ENCODE measurements around the gene TBCD.

The TBCD gene

GRCh38 chr17:82858376-82859126 is 106.7 kb downstream of the TBCD start:
- H3K4ac ChIP-seq (ENCODE audit: low read length) = no peak overlapping the region
- H3K27me3 ChIP-seq (ENCODE audit: control insufficient read depth in 3 of 3, insufficient read depth in 3 of 3, low read depth in 1 of 3, low read length in 3 of 3) = no peaks in the 10 kb centered on the region
- H2AFZ ChIP-seq (ENCODE audit: low read length) = no peak overlapping the region
- H3K9me3 ChIP-seq (replicated peaks in 1 of 2; ENCODE audit: control insufficient read depth in 2 of 2, insufficient read depth in 1 of 2, low read depth in 1 of 2, low read length in 2 of 2) = peaks cover 3 to 11% of the 10 kb centered on the region in 2 donors
- peaks cover 13% of the 10 kb centered on the region for H3K79me1 ChIP-seq (ENCODE audit: low read depth, low read length)
- no peak overlapping the region for H3K14ac ChIP-seq (ENCODE audit: low read length)
- H2BK5ac ChIP-seq (ENCODE audit: low read length) = no peak overlapping the region
- H3K36me3 ChIP-seq (replicated peaks in 1 of 2; ENCODE audit: control insufficient read depth in 2 of 2, insufficient read depth in 2 of 2, low read length in 2 of 2) = peaks cover 12 to 47% of the 10 kb centered on the region in 2 donors
- no peak overlapping the region for H3K9ac ChIP-seq (ENCODE audit: low read depth, low read length, poor library complexity)
- DNase-seq (ENCODE audit: low spot score) = no peak
- peak overlapping the region; percentile 60 for H3K23ac ChIP-seq (ENCODE audit: low read depth, low read length, poor library complexity)
- H4K8ac ChIP-seq (ENCODE audit: low read depth, low read length) = no peak overlapping the region
- H2AK5ac ChIP-seq (ENCODE audit: low read depth, low read length) = no peak overlapping the region
- no peak overlapping the region for H3K27ac ChIP-seq (replicated peaks; ENCODE audit: low read length)
- H3K18ac ChIP-seq (ENCODE audit: low read length) = peak overlapping the region; percentile 60
- no peak overlapping the region for H2BK15ac ChIP-seq (ENCODE audit: low read length)
- no peak overlapping the region for H2BK12ac ChIP-seq (ENCODE audit: low read length)
- H2BK120ac ChIP-seq (ENCODE audit: low read depth, low read length) = no peak overlapping the region
- H3K4me1 ChIP-seq (ENCODE audit: control insufficient read depth in 2 of 2, insufficient read depth in 1 of 2, low read depth in 1 of 2, low read length in 2 of 2) = peaks cover 20 to 26% of the 10 kb centered on the region in 2 donors
- H4K91ac ChIP-seq (ENCODE audit: low read depth, low read length, poor library complexity) = no peak overlapping the region
- H3K4me3 ChIP-seq (ENCODE audit: low read length in 2 of 2) = no peak overlapping the region
- WGBS, 2 donors (ENCODE audit: extremely low coverage in 2 of 2, insufficient read length in 2 of 2, insufficient replicate concordance in 1 of 2) = no CpG with 5 or more reads among the region's 28 CpGs
- H3K4me2 ChIP-seq (ENCODE audit: insufficient read depth, low read length, poor library complexity, severe bottlenecking) = no peak overlapping the region

- H2BK5ac ChIP-seq (ENCODE audit: low read length) = peak overlapping the region; percentile 27
- H3K4me1 ChIP-seq (ENCODE audit: control insufficient read depth in 2 of 2, insufficient read depth in 1 of 2, low read depth in 1 of 2, low read length in 2 of 2) = peaks cover 25 to 34% of the 10 kb centered on the region in 2 donors
- H3K27me3 ChIP-seq (ENCODE audit: control insufficient read depth in 3 of 3, insufficient read depth in 3 of 3, low read depth in 1 of 3, low read length in 3 of 3) = no peaks in the 10 kb centered on the region
- H3K4me3 ChIP-seq (ENCODE audit: low read length in 2 of 2) = no peak overlapping the region
- H2AFZ ChIP-seq (ENCODE audit: low read length) = no peak overlapping the region
- peak overlapping the region; percentile 14 for H3K27ac ChIP-seq (replicated peaks; ENCODE audit: low read length)
- H3K23ac ChIP-seq (ENCODE audit: low read depth, low read length, poor library complexity) = no peak overlapping the region
- H3K79me1 ChIP-seq (ENCODE audit: low read depth, low read length) = peaks cover 14% of the 10 kb centered on the region
- no peak overlapping the region for H4K8ac ChIP-seq (ENCODE audit: low read depth, low read length)
- H2BK120ac ChIP-seq (ENCODE audit: low read depth, low read length) = no peak overlapping the region
- H2BK12ac ChIP-seq (ENCODE audit: low read length) = no peak overlapping the region
- peaks cover 3 to 11% of the 10 kb centered on the region in 2 donors for H3K9me3 ChIP-seq (replicated peaks in 1 of 2; ENCODE audit: control insufficient read depth in 2 of 2, insufficient read depth in 1 of 2, low read depth in 1 of 2, low read length in 2 of 2)
- H3K4me2 ChIP-seq (ENCODE audit: insufficient read depth, low read length, poor library complexity, severe bottlenecking) = no peak overlapping the region
- H2BK15ac ChIP-seq (ENCODE audit: low read length) = no peak overlapping the region
- DNase-seq (ENCODE audit: low spot score) = no peak
- no peak overlapping the region for H3K14ac ChIP-seq (ENCODE audit: low read length)
- H3K4ac ChIP-seq (ENCODE audit: low read length) = no peak overlapping the region
- no peak overlapping the region for H2AK5ac ChIP-seq (ENCODE audit: low read depth, low read length)
- no peak overlapping the region for H3K9ac ChIP-seq (ENCODE audit: low read depth, low read length, poor library complexity)
- peaks cover 7 to 40% of the 10 kb centered on the region in 2 donors for H3K36me3 ChIP-seq (replicated peaks in 1 of 2; ENCODE audit: control insufficient read depth in 2 of 2, insufficient read depth in 2 of 2, low read length in 2 of 2)
- no CpG with 5 or more reads among the region's 23 CpGs for WGBS, 2 donors (ENCODE audit: extremely low coverage in 2 of 2, insufficient read length in 2 of 2, insufficient replicate concordance in 1 of 2)
- H3K18ac ChIP-seq (ENCODE audit: low read length) = peak overlapping the region; percentile 34
- H4K91ac ChIP-seq (ENCODE audit: low read depth, low read length, poor library complexity) = no peak overlapping the region
These were observed 107.9 kb downstream of the TBCD start for GRCh38 chr17:82859431-82860403.

- Histone ChIP-seq H3K4ac (ENCODE audit: low read length) (no peak overlapping the region), H4K91ac (ENCODE audit: low read depth, low read length, poor library complexity) (no peak overlapping the region), H3K14ac (ENCODE audit: low read length) (peak overlapping the region; percentile 60), H2BK5ac (ENCODE audit: low read length) (peak overlapping the region; percentile 27), H3K4me1 (ENCODE audit: control insufficient read depth in 2 of 2, insufficient read depth in 1 of 2, low read depth in 1 of 2, low read length in 2 of 2) (peaks cover 30 to 39% of the 10 kb centered on the region in 2 donors), H3K27me3 (ENCODE audit: control insufficient read depth in 3 of 3, insufficient read depth in 3 of 3, low read depth in 1 of 3, low read length in 3 of 3) (no peaks in the 10 kb centered on the region), H3K79me1 (ENCODE audit: low read depth, low read length) (peaks cover 15% of the 10 kb centered on the region), H3K9me3 (replicated peaks in 1 of 2; ENCODE audit: control insufficient read depth in 2 of 2, insufficient read depth in 1 of 2, low read depth in 1 of 2, low read length in 2 of 2) (peaks cover 3 to 7% of the 10 kb centered on the region in 2 donors), H3K9ac (ENCODE audit: low read depth, low read length, poor library complexity) (peak overlapping the region; percentile 3), H2BK15ac (ENCODE audit: low read length) (no peak overlapping the region), H3K4me2 (ENCODE audit: insufficient read depth, low read length, poor library complexity, severe bottlenecking) (no peak overlapping the region), H3K18ac (ENCODE audit: low read length) (peak overlapping the region; percentile 69), H3K4me3 (ENCODE audit: low read length in 2 of 2) (no peak overlapping the region), H2BK12ac (ENCODE audit: low read length) (no peak overlapping the region), H2BK120ac (ENCODE audit: low read depth, low read length) (no peak overlapping the region), H4K8ac (ENCODE audit: low read depth, low read length) (peak overlapping the region; percentile 26), H3K36me3 (replicated peaks in 1 of 2; ENCODE audit: control insufficient read depth in 2 of 2, insufficient read depth in 2 of 2, low read length in 2 of 2) (peaks cover 3 to 29% of the 10 kb centered on the region in 2 donors), H2AFZ (ENCODE audit: low read length) (no peak overlapping the region), H2AK5ac (ENCODE audit: low read depth, low read length) (peak overlapping the region; percentile 30), H3K27ac (replicated peaks; ENCODE audit: low read length) (no peak overlapping the region), H3K23ac (ENCODE audit: low read depth, low read length, poor library complexity) (peak overlapping the region; percentile 56)
- DNase-seq (ENCODE audit: low spot score) = no peak
- WGBS, 2 donors (ENCODE audit: extremely low coverage in 2 of 2, insufficient read length in 2 of 2, insufficient replicate concordance in 1 of 2) = no CpG with 5 or more reads among the region's 42 CpGs
These were observed 108.9 kb downstream of the TBCD start for GRCh38 chr17:82860606-82861392.
